PC-3 (cell line): Measurements from ENCODE around the gene KIF5A. TPM values are rescaled to one million over a fixed set of nuclear protein-coding genes. Genes with fewer than 3 reads are reported as not detected.

Experiments used
- ATAC-seq: fragments of 200-7000 bp; cut with Tn5 transposase; 2 replicates; pipeline ENCODE4 v1.9.1; 2020; ENCODE audit warnings: mild to moderate bottlenecking, moderate library complexity
- BruUV-seq: library from RNA; stranded (reverse); fragments of 400-500 nt; replicated peaks from 2 replicates; lab custom pipeline; 2021; lab: Mats Ljungman, UMichigan
- CTCF ChIA-PET: fragments of 300-600 bp; sonication (Branson Sonifier 250); formaldehyde crosslinking; loops from one replicate; lab custom pipeline; 2022; ENCODE audit warnings: antibody characterized with exemption; lab: Charles Lee
- POLR2A ChIA-PET: fragments of 300-600 bp; sonication (Branson Sonifier 250); formaldehyde crosslinking; loops from one replicate; lab custom pipeline; 2022; ENCODE audit warnings: antibody characterized with exemption; ENCODE audit not compliant: unreplicated experiment; lab: Charles Lee
- DNase-seq: peaks from one replicate; pipeline ENCODE4 v3.0.0-alpha.2; 2015
- H2AFZ ChIP-seq: fragments of 300-600 bp; sonication (generic); 2 replicates; pipeline ENCODE4 v1.6.0; 2016; ENCODE audit warnings: antibody characterized with exemption, low read length
- H3F3A ChIP-seq: fragments of 300-600 bp; sonication (generic); one replicate; pipeline ENCODE4 v1.6.0; 2017; ENCODE audit warnings: antibody characterized with exemption, low read length, control low read depth, mild to moderate bottlenecking; ENCODE audit not compliant: unreplicated experiment
- H3K27ac ChIP-seq: fragments of 300-600 bp; sonication (generic); 2 replicates; pipeline ENCODE4 v1.5.1; 2016; ENCODE audit warnings: mild to moderate bottlenecking, low read length
- H3K27me3 ChIP-seq: fragments of 300-600 bp; sonication (generic); 2 replicates; pipeline ENCODE4 v1.6.1; 2016; ENCODE audit warnings: low read length, mixed read lengths
- H3K36me3 ChIP-seq: fragments of 300-600 bp; sonication (generic); 2 replicates; pipeline ENCODE4 v1.6.1; 2016; ENCODE audit warnings: low read depth, mixed run types, low read length, mixed read lengths
- H3K4me1 ChIP-seq: fragments of 300-600 bp; sonication (generic); 2 replicates; pipeline ENCODE4 v1.5.1; 2016; ENCODE audit warnings: low read length; ENCODE audit not compliant: insufficient read depth
- H3K4me2 ChIP-seq: fragments of 300-600 bp; sonication (generic); 2 replicates; pipeline ENCODE4 v1.6.0; 2016; ENCODE audit warnings: low read length
- H3K4me3 ChIP-seq: fragments of 300-600 bp; sonication (generic); 2 replicates; pipeline ENCODE4 v1.5.1; 2016; ENCODE audit warnings: mild to moderate bottlenecking, low read length, mixed read lengths
- H3K79me2 ChIP-seq: fragments of 300-600 bp; sonication (generic); 2 replicates; pipeline ENCODE4 v1.6.1; 2017; ENCODE audit warnings: low read length, mixed read lengths
- H3K9ac ChIP-seq: fragments of 300-600 bp; sonication (generic); 2 replicates; pipeline ENCODE4 v1.6.0; 2016; ENCODE audit warnings: mild to moderate bottlenecking, low read length
- H3K9me2 ChIP-seq: fragments of 300-600 bp; sonication (generic); replicated peaks from 2 replicates; pipeline ENCODE4 v1.6.1; 2016; ENCODE audit warnings: mixed run types, low read length, mixed read lengths
- H3K9me3 ChIP-seq: fragments of 300-600 bp; sonication (generic); 2 replicates; pipeline ENCODE4 v1.6.1; 2016; ENCODE audit warnings: low read length, mixed read lengths
- H4K20me1 ChIP-seq: fragments of 300-600 bp; sonication (generic); 2 replicates; pipeline ENCODE4 v1.6.1; 2016; ENCODE audit warnings: low read length, mixed read lengths
- EZH2 ChIP-seq: fragments of 300-600 bp; sonication (generic); IDR thresholded peaks from one replicate; pipeline ENCODE4 v1.6.1; 2017; ENCODE audit warnings: antibody characterized with exemption, mild to moderate bottlenecking, low read length; ENCODE audit not compliant: unreplicated experiment
- EZH2phosphoT487 ChIP-seq: fragments of 300-600 bp; sonication (generic); IDR thresholded peaks from 2 replicates; pipeline ENCODE4 v1.6.1; 2018; ENCODE audit warnings: mild to moderate bottlenecking, antibody characterized with exemption, low read length, borderline replicate concordance
- intact Hi-C: fragments of 100-400 bp; cut with micrococcal nuclease; formaldehyde crosslinking; loops from 2 replicates; pipeline ENCODE4 v1.9.0; 2023
- total RNA-seq: library from RNA; depleted of rRNA; stranded (reverse); fragments of >200 nt; gene quantifications from 2 replicates; pipeline ENCODE4 v1.2.3, GENCODE V29; 2014
- TF ChIP-seq, protein P1 (sequence below): fragments of 300-600 bp; sonication (generic); conservative IDR thresholded peaks from 2 replicates; pipeline ENCODE4 v1.5.1; 2017; ENCODE audit warnings: antibody characterized with exemption, low read depth, mild to moderate bottlenecking, low read length

KIF5A gene
- total RNA-seq, 1 experiment from 2014 or later: not detected

DNA sequence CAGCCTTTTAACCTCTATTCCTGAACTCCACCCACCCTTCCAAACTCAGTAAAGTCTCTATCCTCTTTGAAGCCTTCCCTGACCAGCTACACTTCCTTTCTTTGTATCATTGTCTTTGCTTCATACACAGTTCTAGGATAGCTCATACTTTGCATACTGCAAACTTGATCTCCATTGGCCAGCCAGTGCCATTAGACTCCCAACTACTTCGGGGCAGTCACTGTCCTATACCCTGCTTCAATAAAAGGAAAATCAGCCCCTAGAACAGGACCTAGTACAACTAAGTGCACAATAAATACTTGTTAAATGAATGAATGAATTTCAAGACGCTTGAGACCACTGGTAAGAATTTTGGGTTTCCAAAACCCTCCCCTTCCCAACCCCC, 40.6 kb downstream of the KIF5A start:
- POLR2A ChIA-PET: no interaction called here
- intact Hi-C loops: no loop called here
- H3K4me3 ChIP-seq: peak overlapping the region; percentile 98

DNA sequence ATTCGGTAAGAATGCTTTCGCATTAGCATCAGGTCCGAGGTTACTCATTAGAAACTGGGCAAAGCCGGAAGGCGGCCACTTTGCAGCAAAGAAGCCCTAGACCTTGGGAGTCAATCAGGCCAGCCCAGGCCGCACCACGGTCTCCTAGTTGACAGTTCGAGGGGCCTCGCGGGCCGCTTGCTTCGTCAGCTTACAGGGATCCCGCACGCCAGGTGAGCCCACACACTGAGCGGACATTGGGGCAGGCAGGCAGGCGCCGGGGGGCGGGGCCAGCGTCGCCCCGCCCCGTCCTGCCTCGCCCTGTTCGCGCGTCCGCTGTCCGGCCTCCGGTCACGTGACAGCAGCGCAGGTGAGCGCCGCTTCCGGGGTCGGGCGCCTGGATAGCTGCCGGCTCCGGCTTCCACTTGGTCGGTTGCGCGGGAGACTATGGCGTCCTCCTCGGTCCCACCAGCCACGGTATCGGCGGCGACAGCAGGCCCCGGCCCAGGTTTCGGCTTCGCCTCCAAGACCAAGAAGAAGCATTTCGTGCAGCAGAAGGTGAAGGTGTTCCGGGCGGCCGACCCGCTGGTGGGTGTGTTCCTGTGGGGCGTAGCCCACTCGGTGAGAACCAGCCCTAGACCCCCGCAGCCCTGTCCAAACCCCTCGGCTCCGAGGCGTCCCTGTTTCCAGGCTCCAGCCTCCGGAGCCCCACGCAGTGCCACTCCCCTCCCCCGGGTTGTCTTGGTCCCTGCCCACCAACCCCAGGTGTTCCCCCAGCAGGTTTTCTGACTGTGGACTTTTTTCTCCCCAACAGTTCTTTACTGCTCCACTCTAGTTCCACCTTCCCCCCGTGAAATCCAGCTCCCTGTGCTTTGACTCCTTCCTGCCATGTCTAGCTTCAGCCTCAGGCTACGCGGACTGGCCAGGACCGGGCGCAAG, 41.3 kb downstream of the KIF5A start, which contains the start of gene PIP4K2C:
PIP4K2C (plus strand) TSS at position 329 of the 918 bp plus-strand sequence; CDS start at position 427, 98 bp downstream.
- Histone ChIP-seq H3K27me3 (no peaks in the 10 kb centered on the region), H4K20me1 (peaks cover 10% of the 10 kb centered on the region; the same call in 1 of the 2 replicates), H3K36me3 (peaks cover 7% of the 10 kb centered on the region; the same call in 1 of the 2 replicates), H3K79me2 (peaks cover 33% of the 10 kb centered on the region), H3K9me3 (no peaks in the 10 kb centered on the region), H3K4me1 (peaks cover 21% of the 10 kb centered on the region), H3K9ac (peak within 1 kb of the TSS; percentile 82), H2AFZ (peak within 1 kb of the TSS; percentile 88), H3K4me2 (peak within 1 kb of the TSS; percentile 94), H3F3A (no peaks in the 10 kb centered on the region), H3K4me3 (peak within 1 kb of the TSS; percentile 98), H3K9me2 (no peaks in the 10 kb centered on the region), H3K27ac (peak within 1 kb of the TSS; percentile 11; the same call in 1 of the 2 replicates)
- TF ChIP-seq EZH2 (no peak), EZH2phosphoT487 (no peak)
- TF ChIP-seq, protein P1, sequence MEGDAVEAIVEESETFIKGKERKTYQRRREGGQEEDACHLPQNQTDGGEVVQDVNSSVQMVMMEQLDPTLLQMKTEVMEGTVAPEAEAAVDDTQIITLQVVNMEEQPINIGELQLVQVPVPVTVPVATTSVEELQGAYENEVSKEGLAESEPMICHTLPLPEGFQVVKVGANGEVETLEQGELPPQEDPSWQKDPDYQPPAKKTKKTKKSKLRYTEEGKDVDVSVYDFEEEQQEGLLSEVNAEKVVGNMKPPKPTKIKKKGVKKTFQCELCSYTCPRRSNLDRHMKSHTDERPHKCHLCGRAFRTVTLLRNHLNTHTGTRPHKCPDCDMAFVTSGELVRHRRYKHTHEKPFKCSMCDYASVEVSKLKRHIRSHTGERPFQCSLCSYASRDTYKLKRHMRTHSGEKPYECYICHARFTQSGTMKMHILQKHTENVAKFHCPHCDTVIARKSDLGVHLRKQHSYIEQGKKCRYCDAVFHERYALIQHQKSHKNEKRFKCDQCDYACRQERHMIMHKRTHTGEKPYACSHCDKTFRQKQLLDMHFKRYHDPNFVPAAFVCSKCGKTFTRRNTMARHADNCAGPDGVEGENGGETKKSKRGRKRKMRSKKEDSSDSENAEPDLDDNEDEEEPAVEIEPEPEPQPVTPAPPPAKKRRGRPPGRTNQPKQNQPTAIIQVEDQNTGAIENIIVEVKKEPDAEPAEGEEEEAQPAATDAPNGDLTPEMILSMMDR: no peak
- ATAC-seq: peak; percentile 93
- POLR2A ChIA-PET: no interaction called here
- TSS peak; percentile 54 for BruUV-seq
- intact Hi-C loops: no loop called here
- CTCF ChIA-PET: no interaction called here
- DNase-seq: peak; percentile 91

More for the DNA sequence above, 40.6 kb downstream of the KIF5A start:
- H3K4me2 ChIP-seq: peak overlapping the region; percentile 94
- TF ChIP-seq, protein P1: no peak
- TF ChIP-seq EZH2phosphoT487 (no peak), EZH2 (no peak)
- H2AFZ ChIP-seq: peak overlapping the region; percentile 88
- H3K4me1 ChIP-seq: peaks cover 21% of the 10 kb centered on the region
- H3K9ac ChIP-seq: peak overlapping the region; percentile 82
- no peaks in the 10 kb centered on the region for H3K27me3 ChIP-seq
- H3K27ac ChIP-seq: 0 out of 2 replicates have a peak overlapping the region, but pooled peaks have one; percentile 11
- H3K36me3 ChIP-seq: peaks cover 4% of the 10 kb centered on the region; the same call in 1 of the 2 replicates
- BruUV-seq: TSS peak; percentile 60
- no peak for ATAC-seq
- H3K79me2 ChIP-seq: peaks cover 33% of the 10 kb centered on the region
- CTCF ChIA-PET: no interaction called here
- no peaks in the 10 kb centered on the region for H3K9me2 ChIP-seq
- no peaks in the 10 kb centered on the region for H3K9me3 ChIP-seq
- H4K20me1 ChIP-seq: peaks cover 10% of the 10 kb centered on the region; the same call in 1 of the 2 replicates
- no peak for DNase-seq
- H3F3A ChIP-seq: no peaks in the 10 kb centered on the region
